Activated B cell treated with CpG ODN at 0.5 μM for 24 hours (primary cell): ENCODE measurements around the gene AP4E1. TPM values are rescaled to one million over a fixed set of nuclear protein-coding genes. Genes with fewer than 3 reads are reported as not detected.

ENCODE experiments used
- ATAC-seq: fragments of 200-7000 bp; cut with Tn5 transposase; one replicate; pipeline ENCODE4 v1.10.0; 2021; ENCODE audit warnings: low read depth, mild to moderate bottlenecking, moderate library complexity
- CTCF ChIA-PET: fragments of 350-600 bp; sonication (Branson Sonifier 250); formaldehyde crosslinking; loops from one replicate; lab custom pipeline; 2021; ENCODE audit warnings: antibody characterized with exemption; lab: Charles Lee
- POLR2A ChIA-PET: fragments of 350-600 bp; sonication (Branson Sonifier 250); formaldehyde crosslinking; loops from one replicate; lab custom pipeline; 2021; ENCODE audit warnings: antibody characterized with exemption; lab: Charles Lee
- DNase-seq: peaks from one replicate; pipeline ENCODE4 v3.0.0; 2022
- H3K27ac Mint-ChIP-seq: one replicate; pipeline ENCODE4 v1.8.0; 2020; ENCODE audit warnings: mixed read lengths
- H3K27me3 Mint-ChIP-seq: one replicate; pipeline ENCODE4 v1.8.0; 2021; ENCODE audit warnings: mixed read lengths
- H3K36me3 Mint-ChIP-seq: one replicate; pipeline ENCODE4 v1.8.0; 2021; ENCODE audit warnings: low read depth, mixed read lengths
- H3K4me1 Mint-ChIP-seq: one replicate; pipeline ENCODE4 v1.8.0; 2021; ENCODE audit warnings: mixed read lengths
- H3K4me3 Mint-ChIP-seq: one replicate; pipeline ENCODE4 v1.8.0; 2020; ENCODE audit warnings: mild to moderate bottlenecking, mixed read lengths
- H3K9me3 Mint-ChIP-seq: one replicate; pipeline ENCODE4 v1.8.0; 2020; ENCODE audit warnings: mixed read lengths
- CTCF ChIP-seq: fragments of 200-600 bp; IDR thresholded peaks from one replicate; pipeline ENCODE4 v1.8.0; 2022; ENCODE audit warnings: antibody characterized with exemption, mild to moderate bottlenecking
- intact Hi-C: fragments of 100-400 bp; cut with micrococcal nuclease; formaldehyde crosslinking; loops from one replicate; pipeline ENCODE4 v1.15.1; 2024
- total RNA-seq: library from RNA; stranded (reverse); gene quantifications from 2 replicates; pipeline ENCODE4 v1.2.3, GENCODE V29; 2022

AP4E1 gene
- total RNA-seq, 1 donor from 2014 or later, result 13.4 TPM

- Mint-ChIP-seq H3K4me3 (peak overlapping the region; percentile 78), H3K27ac (peak overlapping the region; percentile 87), H3K27me3 (no peaks in the 10 kb centered on the region), H3K9me3 (peaks cover 5% of the 10 kb centered on the region), H3K4me1 (peaks cover 36% of the 10 kb centered on the region), H3K36me3 (peaks cover 4% of the 10 kb centered on the region)
- ATAC-seq (no peak), DNase-seq (no peak)
- intact Hi-C loops, result loop anchor here (1.0 kb wide), 3 partner anchors 12 to 121 kb away; partner anchors contain the start of gene SPPL2A
- CTCF ChIA-PET, result interaction anchor here (0.7 to 2.3 kb wide), 3 partner anchors 10 to 23 kb away, joined by 3 to 10 read pairs (median 8); partner anchors contain the start of gene AP4E1
- POLR2A ChIA-PET, result interaction anchor here (0.9 to 1.1 kb wide), 3 partner anchors 12 to 21 kb away, joined by 3 to 4 read pairs (median 4); no protein-coding TSS in a partner anchor
- no peak for TF ChIP-seq CTCF
These were observed 22.4 kb upstream of the AP4E1 start for GRCh38 chr15:50886139-50886467.

- ATAC-seq (no peak), DNase-seq (no peak)
- no peak overlapping the region for H3K4me3 Mint-ChIP-seq
- CTCF ChIA-PET, result interaction anchor here (0.7 to 2.3 kb wide), 3 partner anchors 10 to 22 kb away, joined by 3 to 10 read pairs (median 8); partner anchors contain the start of gene AP4E1
- POLR2A ChIA-PET, result interaction anchor here (0.5 to 1.3 kb wide), 4 partner anchors 18 to 532 kb away, joined by 3 to 4 read pairs (median 3); partner anchors contain the start of genes AP4E1 and GABPB1
- no peak overlapping the region for H3K27ac Mint-ChIP-seq
- intact Hi-C loops, result loop anchor here (1.0 kb wide), 3 partner anchors 12 to 121 kb away; partner anchors contain the start of gene SPPL2A
- H3K36me3 Mint-ChIP-seq, result peaks cover 5% of the 10 kb centered on the region
- H3K27me3 Mint-ChIP-seq, result no peaks in the 10 kb centered on the region
- H3K4me1 Mint-ChIP-seq, result peaks cover 32% of the 10 kb centered on the region
- H3K9me3 Mint-ChIP-seq, result peaks cover 5% of the 10 kb centered on the region
- TF ChIP-seq CTCF, result no peak
These were observed 21.7 kb upstream of the AP4E1 start for GRCh38 chr15:50886611-50887345.

GRCh38 chr15:50888054-50888453 is 20.4 kb upstream of the AP4E1 start:
- Mint-ChIP-seq H3K36me3 (peaks cover 5% of the 10 kb centered on the region), H3K27ac (no peak overlapping the region), H3K4me1 (peaks cover 27% of the 10 kb centered on the region), H3K27me3 (no peaks in the 10 kb centered on the region), H3K4me3 (no peak overlapping the region), H3K9me3 (peaks cover 9% of the 10 kb centered on the region)
- CTCF ChIA-PET, result no interaction called here
- intact Hi-C loops, result no loop called here
- TF ChIP-seq CTCF, result no peak
- ATAC-seq (no peak), DNase-seq (no peak)
- POLR2A ChIA-PET, result interaction anchor here (1.3 kb wide), 1 partner anchor 533 kb away, joined by 3 read pairs; the partner anchor contains the start of gene GABPB1

GRCh38 chr15:50889589-50889988 is 18.9 kb upstream of the AP4E1 start:
- Mint-ChIP-seq H3K4me3 (no peak overlapping the region), H3K9me3 (peaks cover 18% of the 10 kb centered on the region), H3K4me1 (peaks cover 15% of the 10 kb centered on the region), H3K36me3 (peaks cover 5% of the 10 kb centered on the region), H3K27ac (no peak overlapping the region), H3K27me3 (no peaks in the 10 kb centered on the region)
- ChIA-PET POLR2A (interaction anchor here (0.7 kb wide), 1 partner anchor 273 kb away, joined by 4 read pairs; no protein-coding TSS in a partner anchor), CTCF (no interaction called here)
- no peak for ATAC-seq
- intact Hi-C loops, result no loop called here
- no peak for DNase-seq
- no peak for TF ChIP-seq CTCF

GRCh38 chr15:50890751-50891150 is 17.7 kb upstream of the AP4E1 start:
- no peak overlapping the region for H3K4me3 Mint-ChIP-seq
- POLR2A ChIA-PET, result no interaction called here
- TF ChIP-seq CTCF, result no peak
- CTCF ChIA-PET, result no interaction called here
- no peak for ATAC-seq
- intact Hi-C loops, result no loop called here
- no peak overlapping the region for H3K27ac Mint-ChIP-seq
- H3K27me3 Mint-ChIP-seq, result no peaks in the 10 kb centered on the region
- peaks cover 5% of the 10 kb centered on the region for H3K36me3 Mint-ChIP-seq
- no peak for DNase-seq
- peaks cover 18% of the 10 kb centered on the region for H3K9me3 Mint-ChIP-seq
- H3K4me1 Mint-ChIP-seq, result peaks cover 4% of the 10 kb centered on the region
